ENCODE data around the gene TXNDC15. TPM values are rescaled to one million over a fixed set of nuclear protein-coding genes. Genes with fewer than 3 reads are reported as not detected.

The TXNDC15 gene
- total RNA-seq, 4 donors from 2014 or later = 37.0 to 81.1 (median 59.6) TPM

DNA sequence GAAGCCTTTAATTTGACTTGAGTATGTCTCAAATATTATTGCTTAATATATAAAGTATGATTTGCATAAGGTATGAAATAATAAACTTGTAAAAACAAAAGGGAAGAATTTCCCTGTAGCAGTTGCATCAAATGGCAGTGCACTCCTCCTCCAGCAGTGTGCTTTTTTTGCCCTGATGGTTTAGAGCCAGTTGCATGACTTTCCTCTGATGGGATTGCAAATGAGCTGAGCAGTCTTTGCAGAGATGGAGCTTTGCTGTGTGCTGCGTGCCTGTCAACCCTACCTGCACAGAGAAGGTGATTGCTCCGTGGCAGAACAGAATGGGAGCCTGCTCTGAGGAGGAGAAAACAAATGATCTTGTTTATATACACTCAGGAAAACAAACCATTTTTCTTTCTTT lies 70.9 kb downstream of the TXNDC15 start:
- no peaks in the 10 kb centered on the region for H3K36me3 ChIP-seq
- DNase-seq (no peak), ATAC-seq (no peak)
- H3K27me3 ChIP-seq = no peaks in the 10 kb centered on the region
- in situ Hi-C loops (cut with MboI; ENCODE audit: low sequenced_read_pairs in 4 of 4) (no loop called here), intact Hi-C loops (cut with DNase I; ENCODE audit: low total_unique reads) (no loop called here)
- peaks cover 23 to 34% of the 10 kb centered on the region in 2 donors for H3K4me1 ChIP-seq
- H3K9me3 ChIP-seq = no peaks in the 10 kb centered on the region
- H3K4me3 ChIP-seq = no peak overlapping the region
- TF ChIP-seq POLR2A (IDR thresholded peaks at IDR 0.05) = no peak
- no peak for TF ChIP-seq CTCF (IDR thresholded peaks at IDR 0.05 in 4 of 5, conservative IDR thresholded peaks at IDR 0.05 in 1 of 5)
- no peak overlapping the region for H3K27ac ChIP-seq

DNA sequence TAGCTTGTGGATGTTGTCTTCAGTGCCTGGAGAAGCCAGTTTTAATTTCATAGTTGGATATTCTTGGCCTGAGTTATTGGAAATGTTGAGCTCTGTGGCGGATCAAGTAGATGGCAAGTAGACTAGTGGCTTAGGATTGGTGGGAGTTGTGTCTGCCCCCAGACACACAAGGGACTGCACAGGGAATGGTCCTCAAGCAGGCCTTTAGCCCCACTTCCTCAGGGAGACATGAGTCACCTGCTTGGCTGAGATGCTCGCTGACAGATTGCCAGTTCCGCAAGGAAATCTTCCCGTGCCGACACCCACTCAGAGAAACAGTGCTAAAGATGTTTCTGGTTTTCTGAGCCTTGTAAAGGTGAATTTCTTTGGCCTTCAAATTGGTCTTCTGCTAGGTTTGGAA lies 74.7 kb downstream of the TXNDC15 start:
- Histone ChIP-seq H3K9me3 (no peaks in the 10 kb centered on the region), H3K27ac (peak overlapping the region; percentile 59 to 66 (median 60)), H3K4me1 (peaks cover 22 to 29% of the 10 kb centered on the region in 2 donors), H3K27me3 (no peaks in the 10 kb centered on the region), H3K36me3 (no peaks in the 10 kb centered on the region), H3K4me3 (no peak overlapping the region)
- intact Hi-C loops (cut with DNase I; ENCODE audit: low total_unique reads) = no loop called here
- DNase-seq (peak; percentile 43 to 65), ATAC-seq (peak; percentile 94 to 95)
- no peak for TF ChIP-seq POLR2A (IDR thresholded peaks at IDR 0.05)
- no peak for TF ChIP-seq CTCF (IDR thresholded peaks at IDR 0.05 in 4 of 5, conservative IDR thresholded peaks at IDR 0.05 in 1 of 5)
- in situ Hi-C loops (cut with MboI; ENCODE audit: low sequenced_read_pairs in 4 of 4) = no loop called here

DNA sequence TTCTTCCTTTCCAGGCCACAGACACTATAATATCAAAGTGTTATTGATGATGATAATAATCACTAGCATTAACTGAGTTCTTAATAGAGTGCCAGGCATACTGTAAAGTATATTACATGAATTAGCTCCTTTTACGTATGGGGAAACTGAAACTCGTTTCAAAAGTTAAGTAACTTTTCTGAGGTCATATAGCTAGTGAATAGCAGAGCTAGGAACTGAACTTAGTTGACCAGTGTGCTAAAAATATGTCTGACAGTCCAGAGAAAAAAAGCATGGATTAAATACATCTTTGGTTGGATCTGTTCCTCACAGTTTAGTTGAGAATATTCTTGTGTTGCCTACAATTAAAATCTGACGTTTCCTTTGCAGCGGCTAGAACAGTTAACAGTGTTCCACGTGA lies 75.1 kb downstream of the TXNDC15 start:
- intact Hi-C loops (cut with DNase I; ENCODE audit: low total_unique reads) = no loop called here
- H3K27ac ChIP-seq = peak overlapping the region; percentile 59 to 66 (median 60)
- ATAC-seq (peak in 1 of 2 donors; percentile 55), DNase-seq (no peak)
- in situ Hi-C loops (cut with MboI; ENCODE audit: low sequenced_read_pairs in 4 of 4) = no loop called here
- H3K27me3 ChIP-seq = no peaks in the 10 kb centered on the region
- H3K4me1 ChIP-seq = peaks cover 18 to 27% of the 10 kb centered on the region in 2 donors
- no peak for TF ChIP-seq CTCF (IDR thresholded peaks at IDR 0.05 in 4 of 5, conservative IDR thresholded peaks at IDR 0.05 in 1 of 5)
- no peaks in the 10 kb centered on the region for H3K9me3 ChIP-seq
- H3K4me3 ChIP-seq = no peak overlapping the region
- H3K36me3 ChIP-seq = no peaks in the 10 kb centered on the region

MicroRNAs within 50 kb of the gene (microRNA counts, 767-probe panel; counts per million panel counts)
- 356 to 448 counts per million in 2 donors for microRNA hsa-miR-4461

Small RNA genes within 50 kb of the gene (microRNA-seq; reads per million reads assigned to microRNA genes)
- gene MIR4461 (ENCODE audit: borderline replicate concordance in 2 of 2) = 0 reads per million in 2 donors

Other genes starting within 250 kb of the TXNDC15 start
- 100 to 1,000 TPM; 142 to 197 (median 157) TPM for gene SAR1B, start 241.5 kb upstream of the TXNDC15 start, total RNA-seq
- 10 to 100 TPM; 11.4 to 18.3 (median 13.6) TPM for gene SEC24A, start 225.6 kb upstream of the TXNDC15 start, total RNA-seq
- 10 to 100 TPM; 30.8 to 51.6 (median 39.2) TPM for gene CAMLG, start 135.8 kb upstream of the TXNDC15 start, total RNA-seq
- 10 to 100 TPM; 29.1 to 41.3 (median 36.8) TPM for gene DDX46, start 115.6 kb upstream of the TXNDC15 start, total RNA-seq
- gene C5orf24, start 28.4 kb upstream of the TXNDC15 start, total RNA-seq = 10 to 100 TPM; 17.3 to 32.8 (median 23.4) TPM
- gene PCBD2, start 30.8 kb downstream of the TXNDC15 start, total RNA-seq = 10 to 100 TPM; 16.9 to 21.7 (median 20.8) TPM
- 1 to 10 TPM in 1 of 4 donors, under 1 TPM in 3; 0.22 to 1.9 (median 0.70) TPM for gene CATSPER3, start 93.5 kb downstream of the TXNDC15 start, total RNA-seq
- gene PITX1, start 159.9 kb downstream of the TXNDC15 start, total RNA-seq = 10 to 100 TPM in 1 of 4 donors, 1 to 10 TPM in 3; 5.3 to 21.2 (median 9.3) TPM